Stomach (tissue), 4 donors: ENCODE data around the gene IFT27.

Experiments used
- EP300 ChIP-seq: sonication (generic); formaldehyde crosslinking; IDR thresholded peaks from one replicate; pipeline ENCODE4 v1.6.1; 2017; ENCODE audit warnings: antibody characterized with exemption
- POLR2A ChIP-seq, 4 donors: fragments of 450-650 bp; IDR thresholded peaks; one replicate each; pipeline ENCODE4 v1.6.1; 2016; ENCODE audit warnings: antibody characterized with exemption in 4 of 4, control low read depth in 2 of 4, mild to moderate bottlenecking in 1 of 4, moderate library complexity in 1 of 4
- POLR2AphosphoS5 ChIP-seq, 3 donors: sonication (generic); formaldehyde crosslinking; IDR thresholded peaks; one replicate each; pipeline ENCODE4 v1.6.1; 2016; ENCODE audit warnings: antibody characterized with exemption in 3 of 3
- TF ChIP-seq, protein P1 (sequence below), 7 experiments: fragments of 450-650 bp in 4 of 7; fragments of 200-600 bp in 3 of 7; sonication (generic) in 3 of 7; IDR thresholded peaks; one replicate each; pipeline ENCODE4 v1.5.1; 2016 to 2019; ENCODE audit warnings: antibody characterized with exemption in 7 of 7, control low read depth in 2 of 7, mild to moderate bottlenecking in 1 of 7

DNA sequence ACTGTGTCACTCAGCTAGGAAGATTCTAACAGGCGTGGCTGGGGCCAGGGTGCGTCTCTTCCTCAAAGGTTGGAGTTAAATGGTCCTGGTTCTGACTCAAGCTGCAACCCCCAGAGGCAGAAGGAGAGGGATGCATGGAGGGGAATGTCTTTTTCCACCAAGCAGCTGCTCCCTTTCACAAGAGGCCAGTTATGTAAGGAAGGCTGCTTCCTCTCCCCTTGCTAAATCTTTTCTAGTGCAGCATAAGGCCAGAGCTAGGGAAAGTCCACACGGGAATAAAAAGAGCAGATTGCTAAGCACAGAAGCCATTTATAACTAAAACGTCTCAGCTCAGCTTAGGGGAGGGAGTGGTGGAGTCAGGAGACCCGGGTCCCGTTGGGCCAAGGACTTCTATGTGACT, 30.9 kb upstream of the IFT27 start:
- TF ChIP-seq, protein P1, sequence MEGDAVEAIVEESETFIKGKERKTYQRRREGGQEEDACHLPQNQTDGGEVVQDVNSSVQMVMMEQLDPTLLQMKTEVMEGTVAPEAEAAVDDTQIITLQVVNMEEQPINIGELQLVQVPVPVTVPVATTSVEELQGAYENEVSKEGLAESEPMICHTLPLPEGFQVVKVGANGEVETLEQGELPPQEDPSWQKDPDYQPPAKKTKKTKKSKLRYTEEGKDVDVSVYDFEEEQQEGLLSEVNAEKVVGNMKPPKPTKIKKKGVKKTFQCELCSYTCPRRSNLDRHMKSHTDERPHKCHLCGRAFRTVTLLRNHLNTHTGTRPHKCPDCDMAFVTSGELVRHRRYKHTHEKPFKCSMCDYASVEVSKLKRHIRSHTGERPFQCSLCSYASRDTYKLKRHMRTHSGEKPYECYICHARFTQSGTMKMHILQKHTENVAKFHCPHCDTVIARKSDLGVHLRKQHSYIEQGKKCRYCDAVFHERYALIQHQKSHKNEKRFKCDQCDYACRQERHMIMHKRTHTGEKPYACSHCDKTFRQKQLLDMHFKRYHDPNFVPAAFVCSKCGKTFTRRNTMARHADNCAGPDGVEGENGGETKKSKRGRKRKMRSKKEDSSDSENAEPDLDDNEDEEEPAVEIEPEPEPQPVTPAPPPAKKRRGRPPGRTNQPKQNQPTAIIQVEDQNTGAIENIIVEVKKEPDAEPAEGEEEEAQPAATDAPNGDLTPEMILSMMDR (IDR thresholded peaks at IDR 0.05) = no peak
- no peak for TF ChIP-seq POLR2A (IDR thresholded peaks at IDR 0.05)
- TF ChIP-seq POLR2AphosphoS5 (IDR thresholded peaks at IDR 0.05) = no peak
- TF ChIP-seq EP300 = no peak
